GM18498 (cell line): ENCODE data around the gene MAVS.
A peak's percentile ranks its signal among the peaks of the same experiment; 100 is the strongest.
"Not testable (repeated sequence)": the region's sequence is repeated elsewhere in the genome, so short reads cannot be mapped to it uniquely, and the experiment has no call there.

Experiments used
- ATAC-seq: cut with Tn5 transposase; IDR thresholded peaks from one replicate; pipeline ENCODE4 v1.9.1; 2021; ENCODE audit warnings: mild to moderate bottlenecking, moderate library complexity; ENCODE audit not compliant: unreplicated experiment

The MAVS gene

GRCh38 chr20:3814928-3815495 is 31.6 kb upstream of the MAVS start:
- ATAC-seq = no peak

DNA sequence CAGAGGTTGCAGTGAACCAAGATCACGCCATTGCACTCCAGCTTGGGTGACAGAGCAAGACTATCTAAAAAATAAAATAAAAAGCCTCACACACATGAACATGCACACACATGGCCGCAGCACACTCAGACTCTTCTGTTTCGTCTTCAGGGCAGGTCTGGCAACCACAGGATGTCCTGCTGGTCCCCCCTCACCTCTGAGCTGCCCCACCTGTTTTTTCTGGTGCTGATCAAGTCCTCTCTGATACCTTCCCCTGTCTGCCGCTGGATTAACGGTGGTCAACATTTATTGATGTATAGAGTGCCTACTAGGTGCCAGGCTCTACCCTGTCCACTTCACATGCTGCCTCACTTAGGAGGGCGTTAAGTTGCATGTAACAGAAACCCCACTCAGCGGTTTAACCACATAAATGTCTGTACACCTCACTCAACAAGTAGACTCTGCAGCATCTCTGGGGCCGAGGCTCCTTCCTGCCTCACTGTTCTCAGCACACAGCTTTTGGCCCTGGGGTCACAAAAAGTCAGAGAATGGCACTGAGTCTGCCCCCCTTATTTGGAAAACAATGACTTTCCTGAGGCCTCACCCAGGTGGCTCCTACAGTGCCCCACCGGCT is 30.8 kb upstream of the MAVS start:
- no peak for ATAC-seq

GRCh38 chr20:3818155-3819151 is 28.2 kb upstream of the MAVS start:
- ATAC-seq = no peak

- no peak for ATAC-seq
These were observed 27.1 kb upstream of the MAVS start for GRCh38 chr20:3819411-3820047.

GRCh38 chr20:3820048-3820900 is 26.4 kb upstream of the MAVS start, which contains the start of gene AP5S1:
TSS of gene AP5S1 (plus strand) at chr20:3820547. CDS start at chr20:3822118, 1,571 bp downstream.
- ATAC-seq = peak; percentile 86

GRCh38 chr20:3820901-3821727 is 25.5 kb upstream of the MAVS start:
- peak; percentile 2 for ATAC-seq

DNA sequence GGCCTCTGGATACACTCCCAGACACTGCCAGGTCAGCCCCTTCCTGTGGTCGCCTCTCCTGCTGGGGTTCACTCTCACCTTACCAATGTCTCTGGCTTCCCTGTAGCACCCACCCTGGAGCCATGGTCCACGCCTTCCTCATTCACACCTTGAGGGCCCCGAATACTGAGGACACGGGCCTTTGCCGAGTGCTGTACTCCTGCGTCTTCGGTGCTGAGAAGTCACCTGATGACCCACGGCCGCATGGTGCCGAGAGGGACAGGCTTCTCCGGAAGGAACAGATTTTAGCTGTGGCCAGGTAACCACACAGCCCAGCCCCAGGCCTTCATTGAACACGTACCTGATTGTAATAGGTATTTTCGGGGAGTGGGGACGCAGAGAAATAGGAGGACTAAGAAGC is 24.6 kb upstream of the MAVS start:
- ATAC-seq = no peak

DNA sequence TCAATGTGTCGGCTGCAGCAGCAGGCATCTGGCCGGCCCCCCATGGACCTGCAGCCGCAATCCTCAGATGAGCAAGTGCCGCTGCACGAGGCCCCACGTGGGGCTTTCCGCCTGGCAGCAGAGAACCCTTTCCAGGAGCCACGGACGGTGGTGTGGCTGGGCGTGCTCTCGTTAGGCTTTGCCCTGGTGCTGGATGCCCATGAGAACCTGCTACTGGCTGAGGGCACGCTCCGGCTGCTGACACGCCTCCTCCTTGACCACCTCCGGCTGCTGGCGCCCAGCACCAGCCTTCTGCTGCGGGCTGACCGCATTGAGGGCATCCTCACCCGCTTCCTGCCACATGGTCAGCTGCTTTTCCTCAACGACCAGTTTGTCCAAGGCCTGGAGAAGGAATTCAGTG is 22.8 kb upstream of the MAVS start:
- ATAC-seq = no peak

- ATAC-seq = no peak
These were observed 21.1 kb upstream of the MAVS start for GRCh38 chr20:3825526-3825925.

GRCh38 chr20:3826420-3826819 is 20.2 kb upstream of the MAVS start:
- no peak for ATAC-seq

DNA sequence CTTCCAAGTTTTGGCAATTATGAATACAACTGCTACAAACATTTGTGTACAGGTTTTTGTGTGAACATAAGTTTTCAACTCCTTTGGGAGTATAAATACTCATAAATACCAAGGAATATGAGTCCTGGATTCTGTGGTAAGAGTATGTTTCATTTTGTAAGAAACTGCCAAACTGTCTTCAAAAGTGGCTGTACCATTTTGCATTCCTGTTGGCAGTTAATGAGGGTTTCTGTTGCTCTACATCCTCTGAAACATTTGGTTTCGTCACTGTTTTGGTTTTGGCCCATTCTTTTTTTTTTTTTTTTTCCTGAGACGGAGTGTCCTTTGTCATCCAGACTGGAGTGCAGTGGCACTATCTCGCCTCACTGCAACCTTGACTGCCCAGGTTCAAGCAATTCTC is 17.8 kb upstream of the MAVS start:
- no peak for ATAC-seq

- ATAC-seq = not testable (repeated sequence)
These were observed 16.7 kb upstream of the MAVS start for GRCh38 chr20:3829891-3830290.

- no peak for ATAC-seq
These were observed 10.5 kb upstream of the MAVS start for GRCh38 chr20:3836132-3836531.

GRCh38 chr20:3839328-3839727 is 7.3 kb upstream of the MAVS start:
- ATAC-seq = no peak

- ATAC-seq = not testable (repeated sequence)
These were observed 6.4 kb upstream of the MAVS start for GRCh38 chr20:3840201-3840600.

GRCh38 chr20:3842348-3842930 is 4.2 kb upstream of the MAVS start:
- ATAC-seq = no peak

DNA sequence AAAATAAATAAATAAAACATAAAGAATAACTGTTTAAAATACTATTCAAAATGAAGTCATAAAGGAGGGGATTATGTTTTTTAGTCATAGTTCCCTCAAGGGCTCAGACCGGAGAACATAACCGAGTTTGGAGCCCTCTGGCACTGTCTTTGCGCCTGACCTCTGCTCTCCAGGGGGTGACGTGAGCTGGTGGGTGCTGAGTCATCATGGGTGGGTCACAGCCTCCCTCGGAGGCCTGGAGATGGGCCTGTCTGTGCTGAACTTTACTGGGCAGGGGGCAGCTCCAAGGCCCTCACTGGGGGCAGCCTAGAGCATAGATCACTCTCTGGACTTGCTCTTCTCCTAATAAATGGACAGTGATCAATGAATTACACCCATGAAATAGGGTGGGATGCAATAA is 3.1 kb upstream of the MAVS start:
- no peak for ATAC-seq

DNA sequence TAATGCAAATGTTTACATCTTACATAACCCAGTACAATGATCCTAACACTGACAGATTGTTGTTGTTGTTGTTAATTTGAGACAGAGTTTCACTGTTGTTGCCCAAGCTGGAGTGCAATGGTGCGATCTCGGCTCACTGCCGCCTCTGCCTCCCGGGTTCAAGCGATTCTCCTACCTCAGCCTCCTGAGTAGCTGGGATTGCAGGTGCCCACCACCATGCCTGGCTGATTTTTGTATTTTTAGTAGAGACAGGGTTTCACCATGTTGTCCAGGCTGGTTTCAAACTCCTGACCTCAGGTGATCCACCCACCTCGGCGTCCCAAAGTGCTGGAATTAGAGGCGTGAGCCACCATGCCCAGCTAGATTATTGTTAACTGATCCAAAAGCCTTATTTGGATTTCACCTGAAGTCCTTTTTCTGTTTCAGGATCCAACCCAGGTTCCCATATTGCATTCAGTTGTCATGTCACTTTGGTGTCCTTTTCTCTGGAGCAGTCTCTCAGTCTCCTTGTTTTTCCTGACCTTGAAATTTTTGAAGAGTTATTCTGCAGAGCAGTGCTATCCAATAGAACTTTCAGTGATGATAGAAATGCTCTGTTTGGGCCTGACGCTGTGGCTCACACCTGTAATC is 2.5 kb upstream of the MAVS start:
- ATAC-seq = not testable (repeated sequence)

DNA sequence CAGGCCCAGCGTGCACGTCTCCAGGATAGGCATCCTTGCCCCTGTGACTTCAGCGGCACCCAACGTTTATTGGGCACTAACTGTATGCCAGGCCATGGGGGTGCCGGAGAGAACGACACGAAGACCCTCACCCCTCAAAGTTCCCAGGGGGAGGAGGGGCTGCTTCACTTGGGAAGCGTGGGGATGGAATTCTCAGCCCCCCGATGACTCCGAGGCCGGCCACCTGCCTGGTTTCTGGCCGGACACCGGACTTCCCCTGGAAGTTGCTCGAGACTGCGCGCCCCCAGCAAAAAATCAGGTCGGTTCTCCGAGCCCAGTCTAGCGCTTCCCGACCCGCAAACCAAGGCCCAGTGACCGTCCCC is 275 bp upstream of the MAVS start:
- ATAC-seq = no peak
